Activated naive CD8-positive, alpha-beta T cell treated with anti-CD3 and anti-CD28 coated beads, Interleukin-2, amount 50 U/mL, for 24 hours (primary cell): ENCODE data around the gene PVALB.
"Not testable (repeated sequence)": the region's sequence is repeated elsewhere in the genome, so short reads cannot be mapped to it uniquely, and the experiment has no call there.

ENCODE experiments used
- ATAC-seq: fragments of 150-1000 bp; cut with Tn5 transposase; one replicate; pipeline ENCODE4 v1.10.0; 2021
- DNase-seq: peaks from one replicate; pipeline ENCODE4 v3.0.0; 2021
- H3K27ac Mint-ChIP-seq: one replicate; pipeline ENCODE4 v1.8.0; 2021; ENCODE audit warnings: mild to moderate bottlenecking, mixed read lengths
- H3K27me3 Mint-ChIP-seq: one replicate; pipeline ENCODE4 v1.8.0; 2021; ENCODE audit warnings: mixed read lengths
- H3K36me3 Mint-ChIP-seq: one replicate; pipeline ENCODE4 v1.8.0; 2021; ENCODE audit warnings: low read depth, mixed read lengths
- H3K4me1 Mint-ChIP-seq: one replicate; pipeline ENCODE4 v1.8.0; 2021; ENCODE audit warnings: mixed read lengths
- H3K4me3 Mint-ChIP-seq: one replicate; pipeline ENCODE4 v1.8.0; 2021; ENCODE audit warnings: mild to moderate bottlenecking, moderate library complexity, mixed read lengths
- H3K9me3 Mint-ChIP-seq: one replicate; pipeline ENCODE4 v1.8.0; 2021; ENCODE audit warnings: mixed read lengths

Gene PVALB

GRCh38 chr22:36764641-36765040, 52.2 kb downstream of the PVALB start:
- Mint-ChIP-seq H3K4me1 (no peaks in the 10 kb centered on the region), H3K4me3 (no peak overlapping the region), H3K27me3 (no peaks in the 10 kb centered on the region), H3K36me3 (peaks cover 2% of the 10 kb centered on the region), H3K27ac (no peak overlapping the region), H3K9me3 (no peaks in the 10 kb centered on the region)
- no peak for ATAC-seq
- DNase-seq: no peak

GRCh38 chr22:36764060-36764459, 52.8 kb downstream of the PVALB start:
- DNase-seq (no peak), ATAC-seq (no peak)
- Mint-ChIP-seq H3K9me3 (no peaks in the 10 kb centered on the region), H3K4me1 (no peaks in the 10 kb centered on the region), H3K27ac (no peak overlapping the region), H3K27me3 (no peaks in the 10 kb centered on the region), H3K36me3 (peaks cover 2% of the 10 kb centered on the region), H3K4me3 (no peak overlapping the region)

GRCh38 chr22:36763576-36763975, 53.3 kb downstream of the PVALB start:
- H3K4me3 Mint-ChIP-seq: no peak overlapping the region
- peaks cover 2% of the 10 kb centered on the region for H3K36me3 Mint-ChIP-seq
- no peak overlapping the region for H3K27ac Mint-ChIP-seq
- no peaks in the 10 kb centered on the region for H3K27me3 Mint-ChIP-seq
- H3K9me3 Mint-ChIP-seq: no peaks in the 10 kb centered on the region
- no peak for ATAC-seq
- no peak for DNase-seq
- no peaks in the 10 kb centered on the region for H3K4me1 Mint-ChIP-seq

GRCh38 chr22:36762687-36763260, 54.1 kb downstream of the PVALB start:
- H3K4me1 Mint-ChIP-seq: no peaks in the 10 kb centered on the region
- H3K4me3 Mint-ChIP-seq: no peak overlapping the region
- H3K36me3 Mint-ChIP-seq: peaks cover 2% of the 10 kb centered on the region
- DNase-seq (no peak), ATAC-seq (no peak)
- H3K9me3 Mint-ChIP-seq: no peaks in the 10 kb centered on the region
- H3K27me3 Mint-ChIP-seq: no peaks in the 10 kb centered on the region
- no peak overlapping the region for H3K27ac Mint-ChIP-seq

- ATAC-seq (no peak), DNase-seq (no peak)
- H3K27ac Mint-ChIP-seq: no peak overlapping the region
- H3K27me3 Mint-ChIP-seq: no peaks in the 10 kb centered on the region
- H3K9me3 Mint-ChIP-seq: no peaks in the 10 kb centered on the region
- H3K4me3 Mint-ChIP-seq: no peak overlapping the region
- H3K4me1 Mint-ChIP-seq: no peaks in the 10 kb centered on the region
- peaks cover 2% of the 10 kb centered on the region for H3K36me3 Mint-ChIP-seq
Measured at GRCh38 chr22:36761553-36762240, 55.1 kb downstream of the PVALB start.

GRCh38 chr22:36760786-36761185, 56.0 kb downstream of the PVALB start:
- no peak overlapping the region for H3K4me3 Mint-ChIP-seq
- ATAC-seq (no peak), DNase-seq (no peak)
- H3K9me3 Mint-ChIP-seq: no peaks in the 10 kb centered on the region
- H3K36me3 Mint-ChIP-seq: peaks cover 2% of the 10 kb centered on the region
- no peaks in the 10 kb centered on the region for H3K27me3 Mint-ChIP-seq
- no peaks in the 10 kb centered on the region for H3K4me1 Mint-ChIP-seq
- H3K27ac Mint-ChIP-seq: no peak overlapping the region

- DNase-seq (no peak), ATAC-seq (no peak)
- Mint-ChIP-seq H3K9me3 (no peaks in the 10 kb centered on the region), H3K4me3 (no peak overlapping the region), H3K4me1 (no peaks in the 10 kb centered on the region), H3K36me3 (peaks cover 2% of the 10 kb centered on the region), H3K27me3 (peaks cover 4% of the 10 kb centered on the region), H3K27ac (no peak overlapping the region)
Measured at GRCh38 chr22:36759481-36760159, 57.2 kb downstream of the PVALB start.

GRCh38 chr22:36758792-36759271, 58.0 kb downstream of the PVALB start:
- no peak overlapping the region for H3K27ac Mint-ChIP-seq
- H3K9me3 Mint-ChIP-seq: no peaks in the 10 kb centered on the region
- H3K4me1 Mint-ChIP-seq: no peaks in the 10 kb centered on the region
- H3K27me3 Mint-ChIP-seq: peaks cover 4% of the 10 kb centered on the region
- DNase-seq: no peak
- ATAC-seq: no peak
- H3K36me3 Mint-ChIP-seq: peaks cover 2% of the 10 kb centered on the region
- H3K4me3 Mint-ChIP-seq: no peak overlapping the region

GRCh38 chr22:36757668-36758211, 59.1 kb downstream of the PVALB start:
- H3K4me3 Mint-ChIP-seq: no peak overlapping the region
- DNase-seq (peak; percentile 83), ATAC-seq (peak; percentile 87)
- H3K27me3 Mint-ChIP-seq: peaks cover 8% of the 10 kb centered on the region
- no peaks in the 10 kb centered on the region for H3K4me1 Mint-ChIP-seq
- no peak overlapping the region for H3K27ac Mint-ChIP-seq
- H3K9me3 Mint-ChIP-seq: no peaks in the 10 kb centered on the region
- H3K36me3 Mint-ChIP-seq: peaks cover 2% of the 10 kb centered on the region

GRCh38 chr22:36756746-36757655, 59.8 kb downstream of the PVALB start:
- ATAC-seq (no peak), DNase-seq (no peak)
- Mint-ChIP-seq H3K9me3 (no peaks in the 10 kb centered on the region), H3K27ac (no peak overlapping the region), H3K36me3 (no peaks in the 10 kb centered on the region), H3K4me3 (no peak overlapping the region), H3K4me1 (no peaks in the 10 kb centered on the region), H3K27me3 (peaks cover 8% of the 10 kb centered on the region)

- DNase-seq (no peak), ATAC-seq (no peak)
- Mint-ChIP-seq H3K36me3 (no peaks in the 10 kb centered on the region), H3K27ac (no peak overlapping the region), H3K27me3 (peaks cover 8% of the 10 kb centered on the region), H3K4me1 (no peaks in the 10 kb centered on the region), H3K4me3 (no peak overlapping the region), H3K9me3 (no peaks in the 10 kb centered on the region)
Measured at GRCh38 chr22:36756031-36756430, 60.8 kb downstream of the PVALB start.

GRCh38 chr22:36755316-36755715, 61.5 kb downstream of the PVALB start:
- Mint-ChIP-seq H3K36me3 (no peaks in the 10 kb centered on the region), H3K4me3 (no peak overlapping the region), H3K27me3 (peaks cover 8% of the 10 kb centered on the region), H3K4me1 (no peaks in the 10 kb centered on the region), H3K9me3 (no peaks in the 10 kb centered on the region), H3K27ac (no peak overlapping the region)
- ATAC-seq (no peak), DNase-seq (no peak)

- not testable (repeated sequence) for DNase-seq, H3K4me1 Mint-ChIP-seq, H3K4me3 Mint-ChIP-seq, H3K27ac Mint-ChIP-seq, H3K27me3 Mint-ChIP-seq, H3K9me3 Mint-ChIP-seq, ATAC-seq, H3K36me3 Mint-ChIP-seq
Measured at GRCh38 chr22:36754881-36755280, 62.0 kb downstream of the PVALB start.

- Mint-ChIP-seq H3K27ac (no peak overlapping the region), H3K9me3 (no peaks in the 10 kb centered on the region), H3K27me3 (peaks cover 8% of the 10 kb centered on the region), H3K36me3 (no peaks in the 10 kb centered on the region), H3K4me1 (no peaks in the 10 kb centered on the region), H3K4me3 (no peak overlapping the region)
- no peak for DNase-seq
- no peak for ATAC-seq
Measured at GRCh38 chr22:36753916-36754315, 62.9 kb downstream of the PVALB start.
